LNCAP (cell line): ENCODE measurements around the gene TNFRSF8.

Source experiments
- TF ChIP-seq, protein P1 (sequence below): fragments of 450-650 bp; IDR thresholded peaks from 2 replicates; pipeline ENCODE4 v1.5.1; 2017; ENCODE audit warnings: mild to moderate bottlenecking

Gene TNFRSF8

DNA sequence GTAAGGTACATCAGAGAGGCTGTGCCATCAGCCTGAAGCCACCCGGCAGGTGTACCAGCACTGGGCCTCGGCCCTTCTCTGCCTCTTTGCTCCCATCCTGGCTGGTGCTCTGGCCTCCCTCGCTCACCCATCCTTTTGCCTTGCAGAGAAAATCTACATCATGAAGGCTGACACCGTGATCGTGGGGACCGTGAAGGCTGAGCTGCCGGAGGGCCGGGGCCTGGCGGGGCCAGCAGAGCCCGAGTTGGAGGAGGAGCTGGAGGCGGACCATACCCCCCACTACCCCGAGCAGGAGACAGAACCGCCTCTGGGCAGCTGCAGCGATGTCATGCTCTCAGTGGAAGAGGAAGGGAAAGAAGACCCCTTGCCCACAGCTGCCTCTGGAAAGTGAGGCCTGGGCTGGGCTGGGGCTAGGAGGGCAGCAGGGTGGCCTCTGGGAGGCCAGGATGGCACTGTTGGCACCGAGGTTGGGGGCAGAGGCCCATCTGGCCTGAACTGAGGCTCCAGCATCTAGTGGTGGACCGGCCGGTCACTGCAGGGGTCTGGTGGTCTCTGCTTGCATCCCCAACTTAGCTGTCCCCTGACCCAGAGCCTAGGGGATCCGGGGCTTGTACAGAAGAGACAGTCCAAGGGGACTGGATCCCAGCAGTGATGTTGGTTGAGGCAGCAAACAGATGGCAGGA is 79.2 kb downstream of the TNFRSF8 start:
- TF ChIP-seq, protein P1, sequence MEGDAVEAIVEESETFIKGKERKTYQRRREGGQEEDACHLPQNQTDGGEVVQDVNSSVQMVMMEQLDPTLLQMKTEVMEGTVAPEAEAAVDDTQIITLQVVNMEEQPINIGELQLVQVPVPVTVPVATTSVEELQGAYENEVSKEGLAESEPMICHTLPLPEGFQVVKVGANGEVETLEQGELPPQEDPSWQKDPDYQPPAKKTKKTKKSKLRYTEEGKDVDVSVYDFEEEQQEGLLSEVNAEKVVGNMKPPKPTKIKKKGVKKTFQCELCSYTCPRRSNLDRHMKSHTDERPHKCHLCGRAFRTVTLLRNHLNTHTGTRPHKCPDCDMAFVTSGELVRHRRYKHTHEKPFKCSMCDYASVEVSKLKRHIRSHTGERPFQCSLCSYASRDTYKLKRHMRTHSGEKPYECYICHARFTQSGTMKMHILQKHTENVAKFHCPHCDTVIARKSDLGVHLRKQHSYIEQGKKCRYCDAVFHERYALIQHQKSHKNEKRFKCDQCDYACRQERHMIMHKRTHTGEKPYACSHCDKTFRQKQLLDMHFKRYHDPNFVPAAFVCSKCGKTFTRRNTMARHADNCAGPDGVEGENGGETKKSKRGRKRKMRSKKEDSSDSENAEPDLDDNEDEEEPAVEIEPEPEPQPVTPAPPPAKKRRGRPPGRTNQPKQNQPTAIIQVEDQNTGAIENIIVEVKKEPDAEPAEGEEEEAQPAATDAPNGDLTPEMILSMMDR, result no peak

DNA sequence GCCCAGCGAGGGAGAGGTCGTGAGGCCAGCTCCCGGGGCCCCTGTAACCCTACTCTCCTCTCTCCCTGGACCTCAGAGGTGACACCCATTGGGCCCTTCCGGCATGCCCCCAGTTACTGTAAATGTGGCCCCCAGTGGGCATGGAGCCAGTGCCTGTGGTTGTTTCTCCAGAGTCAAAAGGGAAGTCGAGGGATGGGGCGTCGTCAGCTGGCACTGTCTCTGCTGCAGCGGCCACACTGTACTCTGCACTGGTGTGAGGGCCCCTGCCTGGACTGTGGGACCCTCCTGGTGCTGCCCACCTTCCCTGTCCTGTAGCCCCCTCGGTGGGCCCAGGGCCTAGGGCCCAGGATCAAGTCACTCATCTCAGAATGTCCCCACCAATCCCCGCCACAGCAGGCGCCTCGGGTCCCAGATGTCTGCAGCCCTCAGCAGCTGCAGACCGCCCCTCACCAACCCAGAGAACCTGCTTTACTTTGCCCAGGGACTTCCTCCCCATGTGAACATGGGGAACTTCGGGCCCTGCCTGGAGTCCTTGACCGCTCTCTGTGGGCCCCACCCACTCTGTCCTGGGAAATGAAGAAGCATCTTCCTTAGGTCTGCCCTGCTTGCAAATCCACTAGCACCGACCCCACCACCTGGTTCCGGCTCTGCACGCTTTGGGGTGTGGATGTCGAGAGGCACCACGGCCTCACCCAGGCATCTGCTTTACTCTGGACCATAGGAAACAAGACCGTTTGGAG is 80.0 kb downstream of the TNFRSF8 start:
- TF ChIP-seq, protein P1, result no peak

DNA sequence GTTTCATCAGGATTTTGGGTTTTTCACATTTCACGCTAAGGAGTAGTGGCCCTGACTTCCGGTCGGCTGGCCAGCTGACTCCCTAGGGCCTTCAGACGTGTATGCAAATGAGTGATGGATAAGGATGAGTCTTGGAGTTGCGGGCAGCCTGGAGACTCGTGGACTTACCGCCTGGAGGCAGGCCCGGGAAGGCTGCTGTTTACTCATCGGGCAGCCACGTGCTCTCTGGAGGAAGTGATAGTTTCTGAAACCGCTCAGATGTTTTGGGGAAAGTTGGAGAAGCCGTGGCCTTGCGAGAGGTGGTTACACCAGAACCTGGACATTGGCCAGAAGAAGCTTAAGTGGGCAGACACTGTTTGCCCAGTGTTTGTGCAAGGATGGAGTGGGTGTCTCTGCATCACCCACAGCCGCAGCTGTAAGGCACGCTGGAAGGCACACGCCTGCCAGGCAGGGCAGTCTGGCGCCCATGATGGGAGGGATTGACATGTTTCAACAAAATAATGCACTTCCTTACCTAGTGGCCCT is 80.6 kb downstream of the TNFRSF8 start:
- TF ChIP-seq, protein P1, result no peak

DNA sequence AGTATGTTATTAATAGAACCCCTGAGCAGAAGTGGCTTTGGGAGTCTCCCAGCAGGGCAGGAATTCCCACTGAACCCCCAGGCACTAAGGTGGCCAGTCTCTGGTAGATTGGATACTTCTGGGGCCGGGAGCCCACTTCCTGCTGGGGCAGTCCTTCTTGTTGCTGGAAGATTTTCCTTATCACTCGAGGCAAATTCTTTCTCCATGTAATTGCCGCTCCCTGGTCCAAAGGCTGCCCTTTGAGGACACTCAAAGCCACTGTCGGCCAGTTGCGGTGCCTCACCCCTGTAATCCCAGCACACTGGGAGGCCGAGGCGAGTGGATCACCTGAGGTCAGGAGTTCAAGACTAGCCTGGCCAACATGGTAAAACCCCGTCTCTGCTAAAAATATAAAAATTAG is 81.1 kb downstream of the TNFRSF8 start:
- TF ChIP-seq, protein P1, result no peak

- TF ChIP-seq, protein P1, result no peak
These were observed 81.9 kb downstream of the TNFRSF8 start for GRCh38 chr1:12144969-12145368.

- TF ChIP-seq, protein P1, result no peak
These were observed 82.7 kb downstream of the TNFRSF8 start for GRCh38 chr1:12145616-12146342.

DNA sequence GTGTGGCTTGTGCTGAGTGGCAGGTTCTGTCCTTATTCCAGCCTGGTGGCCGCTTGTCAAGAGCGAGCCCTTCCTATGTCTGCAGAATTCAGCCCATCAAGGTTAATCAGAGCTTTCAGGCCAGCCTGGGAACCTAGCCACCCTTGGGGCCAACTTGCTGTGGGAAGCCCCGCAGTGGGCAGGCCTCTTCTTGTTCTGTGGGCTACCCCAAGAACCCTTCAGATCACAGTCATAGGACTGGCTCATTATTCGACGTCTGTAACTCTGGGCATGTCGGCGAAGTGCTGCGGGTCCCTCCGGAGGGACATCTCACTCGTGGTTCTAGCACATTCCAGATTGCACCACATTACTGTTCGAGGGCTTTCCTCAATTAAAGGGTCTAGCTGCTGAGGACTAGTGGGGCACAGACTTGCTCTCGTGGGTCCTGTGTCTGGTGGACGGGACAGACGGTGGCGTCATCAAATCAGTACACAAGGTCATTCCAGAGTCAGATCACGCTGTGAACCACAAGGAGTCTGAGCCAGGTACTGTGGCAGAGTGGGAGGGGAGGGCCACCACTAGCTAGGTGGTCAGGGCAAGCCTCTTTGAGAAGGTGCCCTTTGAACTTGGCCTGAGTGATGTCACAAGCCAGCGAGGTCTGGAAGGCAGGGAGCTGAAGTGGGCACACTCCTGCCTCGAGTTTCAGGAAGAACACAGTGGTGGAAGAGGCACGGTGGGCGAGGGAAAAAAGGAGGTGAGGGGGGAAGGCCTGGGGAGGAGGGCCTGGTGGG is 83.4 kb downstream of the TNFRSF8 start:
- TF ChIP-seq, protein P1, result no peak
